Fibroblast of the aortic adventitia (primary cell): ENCODE results near the gene DCAF5. TPM values are rescaled to one million over a fixed set of nuclear protein-coding genes. Genes with fewer than 3 reads are reported as not detected.
A peak's percentile ranks its signal among the peaks of the same experiment; 100 is the strongest.

Experiments used
- DNase-seq: peaks from one replicate; pipeline ENCODE4 v3.0.0-alpha.2; 2010; ENCODE audit warnings: low read depth
- H3K4me3 ChIP-seq: 2 replicates; pipeline ENCODE4 v1.5.1; 2011; ENCODE audit warnings: low read depth, mild to moderate bottlenecking, control low read depth, low read length, moderate library complexity
- total RNA-seq: library from RNA; depleted of rRNA; stranded (reverse); fragments of >200 nt; gene quantifications from 2 replicates; pipeline ENCODE4 v1.2.3, GENCODE V29; 2012; ENCODE audit warnings: low replicate concordance
- TF ChIP-seq, protein P1 (sequence below): IDR thresholded peaks from 2 replicates; pipeline ENCODE4 v1.5.1; 2011; ENCODE audit warnings: mild to moderate bottlenecking, low read length, control low read depth, inconsistent platforms; ENCODE audit not compliant: insufficient read depth

DCAF5 gene
- total RNA-seq, 1 donor = 25.2 TPM

DNA sequence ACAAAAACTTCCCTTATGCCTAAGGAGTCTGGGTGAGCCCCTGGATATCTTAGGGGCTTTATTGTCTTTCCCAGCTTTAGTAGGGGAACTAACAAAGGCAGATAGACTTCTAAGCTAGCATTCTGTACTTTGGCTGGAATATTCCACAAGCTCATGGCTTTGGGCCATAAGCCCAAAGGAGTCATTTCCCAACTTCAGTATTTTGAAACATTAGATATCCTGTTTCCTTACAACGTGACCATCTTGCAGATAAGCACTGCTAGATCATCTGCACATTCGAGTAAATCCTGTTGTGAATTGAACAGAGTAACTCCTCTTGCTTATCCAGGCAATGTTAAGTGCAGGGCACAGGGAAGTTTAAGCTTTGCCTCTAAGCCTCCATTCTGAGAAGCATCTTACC lies 103.2 kb downstream of the DCAF5 start:
- H3K4me3 ChIP-seq = no peak overlapping the region
- peak; percentile 95 for DNase-seq
- TF ChIP-seq, protein P1, sequence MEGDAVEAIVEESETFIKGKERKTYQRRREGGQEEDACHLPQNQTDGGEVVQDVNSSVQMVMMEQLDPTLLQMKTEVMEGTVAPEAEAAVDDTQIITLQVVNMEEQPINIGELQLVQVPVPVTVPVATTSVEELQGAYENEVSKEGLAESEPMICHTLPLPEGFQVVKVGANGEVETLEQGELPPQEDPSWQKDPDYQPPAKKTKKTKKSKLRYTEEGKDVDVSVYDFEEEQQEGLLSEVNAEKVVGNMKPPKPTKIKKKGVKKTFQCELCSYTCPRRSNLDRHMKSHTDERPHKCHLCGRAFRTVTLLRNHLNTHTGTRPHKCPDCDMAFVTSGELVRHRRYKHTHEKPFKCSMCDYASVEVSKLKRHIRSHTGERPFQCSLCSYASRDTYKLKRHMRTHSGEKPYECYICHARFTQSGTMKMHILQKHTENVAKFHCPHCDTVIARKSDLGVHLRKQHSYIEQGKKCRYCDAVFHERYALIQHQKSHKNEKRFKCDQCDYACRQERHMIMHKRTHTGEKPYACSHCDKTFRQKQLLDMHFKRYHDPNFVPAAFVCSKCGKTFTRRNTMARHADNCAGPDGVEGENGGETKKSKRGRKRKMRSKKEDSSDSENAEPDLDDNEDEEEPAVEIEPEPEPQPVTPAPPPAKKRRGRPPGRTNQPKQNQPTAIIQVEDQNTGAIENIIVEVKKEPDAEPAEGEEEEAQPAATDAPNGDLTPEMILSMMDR = no peak

DNA sequence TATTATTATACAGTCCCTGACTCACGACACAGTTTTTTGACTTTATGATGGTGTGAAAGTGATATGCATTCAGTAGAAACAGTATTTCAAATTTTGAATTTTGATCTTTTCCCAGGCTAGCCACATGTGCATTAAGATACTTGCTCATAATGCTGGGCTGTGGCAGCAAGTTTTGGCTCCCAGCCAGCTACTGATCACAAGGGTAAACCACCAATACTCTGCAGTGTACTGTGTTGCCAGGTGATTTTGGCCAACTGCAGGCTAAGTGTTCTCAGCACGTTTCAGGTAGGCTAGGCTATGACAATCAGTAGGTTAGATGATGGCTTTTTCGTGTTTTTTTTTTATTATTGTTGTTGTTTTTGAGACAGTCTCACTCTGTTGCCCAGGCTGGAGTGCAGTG lies 104.5 kb downstream of the DCAF5 start:
- TF ChIP-seq, protein P1 = no peak
- no peak for DNase-seq
- no peak overlapping the region for H3K4me3 ChIP-seq

DNA sequence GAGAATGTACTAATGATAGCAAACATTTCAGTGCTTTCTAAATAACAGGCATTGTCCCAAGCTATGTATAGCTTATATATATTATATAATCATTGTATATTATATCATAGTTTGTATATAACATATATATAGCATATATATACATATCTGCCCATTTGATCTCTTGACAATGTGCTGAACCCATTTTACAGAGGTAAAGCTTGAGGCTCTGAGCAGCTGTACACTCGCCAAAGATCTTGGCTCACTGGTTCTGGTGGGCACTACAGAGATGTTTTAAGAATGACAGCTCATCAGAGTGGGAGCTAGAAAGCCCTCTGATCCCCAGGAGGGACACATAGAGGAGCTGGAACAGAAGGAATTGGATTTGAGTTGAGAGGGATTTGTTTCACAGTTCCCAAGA lies 105.7 kb downstream of the DCAF5 start:
- H3K4me3 ChIP-seq = no peak overlapping the region

DNA sequence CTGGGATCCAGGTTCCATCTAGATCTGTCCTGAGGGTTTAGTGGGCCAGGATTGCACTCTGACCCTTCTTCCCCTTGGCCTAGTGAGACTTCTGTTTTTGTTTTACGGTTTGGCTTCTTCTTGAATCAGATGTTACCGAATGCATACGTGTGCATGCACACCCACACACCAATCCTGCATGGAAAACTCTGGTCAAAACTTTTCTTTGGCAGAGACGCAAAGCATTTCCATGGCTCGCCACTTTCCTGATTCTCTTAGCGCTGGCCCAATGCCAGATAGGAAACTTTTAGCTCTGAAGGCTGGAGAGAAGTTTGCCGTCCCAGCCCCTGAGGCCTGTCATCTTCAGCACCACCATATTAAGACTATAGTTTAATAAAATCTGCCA lies 106.5 kb downstream of the DCAF5 start:
- no peak overlapping the region for H3K4me3 ChIP-seq
- peak; percentile 88 for DNase-seq
- TF ChIP-seq, protein P1 = no peak

More for the DNA sequence above, 105.7 kb downstream of the DCAF5 start:
- DNase-seq = no peak
- TF ChIP-seq, protein P1 = no peak

DNA sequence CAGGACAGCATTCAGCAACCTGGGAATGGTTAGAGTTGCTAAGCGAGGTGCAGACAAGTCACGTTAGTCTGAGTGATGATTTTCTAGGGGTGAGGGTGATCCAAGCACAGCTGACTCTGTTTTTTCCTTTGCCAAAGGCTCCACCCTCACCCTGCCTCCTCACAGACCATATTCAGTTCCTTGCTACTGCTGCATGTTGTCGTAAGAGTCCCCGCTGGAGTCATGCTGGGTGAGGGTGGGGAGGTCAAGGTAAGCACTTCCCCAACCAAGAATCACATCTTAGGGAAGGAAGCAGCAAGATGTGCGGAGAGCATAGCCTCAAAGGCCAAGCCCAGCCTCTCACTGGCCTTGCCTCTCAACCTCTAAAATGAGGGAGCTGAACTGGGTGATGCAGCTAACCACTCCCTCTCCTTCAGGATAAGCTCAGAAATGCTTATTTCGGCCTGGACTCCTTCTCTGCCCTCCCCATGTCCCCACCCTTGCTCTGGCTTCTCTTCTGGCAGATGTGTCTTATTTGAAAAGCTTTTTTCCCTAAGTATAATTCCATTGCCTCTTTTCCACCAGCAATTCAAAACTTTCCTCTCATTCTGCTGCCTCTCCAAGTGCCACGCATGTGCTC lies 107.0 kb downstream of the DCAF5 start:
- DNase-seq = peak; percentile 67
- no peak overlapping the region for H3K4me3 ChIP-seq
- TF ChIP-seq, protein P1 = no peak

DNA sequence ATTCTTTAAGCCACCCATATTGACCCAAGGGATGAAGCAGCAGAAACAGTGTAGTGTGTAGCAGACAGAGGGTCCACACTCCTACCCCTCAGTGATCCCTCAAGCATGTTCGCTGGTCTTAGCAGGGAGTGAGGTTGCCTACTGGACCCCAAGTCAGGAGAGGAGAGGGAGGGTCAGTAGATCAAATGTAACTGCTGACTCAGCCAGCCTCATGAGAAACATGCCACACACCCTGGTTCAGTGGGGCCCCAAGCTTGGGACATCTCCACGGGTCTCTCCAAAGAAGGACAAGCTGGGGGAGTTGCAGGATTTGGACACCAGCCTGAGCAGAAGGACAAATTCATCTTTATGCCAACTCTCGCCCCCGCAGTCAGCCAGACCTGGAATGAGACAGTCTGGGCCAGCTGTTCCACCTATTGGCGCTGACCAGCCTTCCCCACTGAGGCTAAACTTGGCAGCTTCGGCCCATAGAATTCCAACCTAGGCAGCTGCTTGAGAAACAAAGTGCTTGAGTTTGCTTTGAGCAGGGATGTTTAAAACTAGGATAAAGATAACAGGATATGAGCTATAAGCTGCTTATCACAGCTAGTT lies 107.9 kb downstream of the DCAF5 start:
- DNase-seq = peak; percentile 88
- H3K4me3 ChIP-seq = no peak overlapping the region
- TF ChIP-seq, protein P1 = no peak

DNA sequence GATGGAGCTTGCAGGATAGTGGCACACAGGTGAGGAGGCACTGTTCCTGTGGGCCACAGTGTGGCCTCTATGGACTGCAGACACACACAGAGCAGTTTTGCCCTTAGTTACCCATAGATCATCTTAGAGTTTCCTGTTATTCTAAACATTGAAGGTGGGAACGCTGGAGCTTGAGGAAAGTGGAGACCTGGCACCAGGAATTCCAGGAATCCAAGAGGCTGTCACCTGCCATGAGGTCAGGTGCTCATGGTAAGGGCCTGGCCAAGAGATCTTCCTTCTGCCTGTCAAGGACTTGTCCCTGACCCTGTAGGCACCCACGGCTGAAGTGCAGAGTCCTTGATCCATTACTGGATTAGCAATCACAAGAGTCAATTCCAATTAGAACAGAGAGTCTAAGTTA lies 108.6 kb downstream of the DCAF5 start:
- TF ChIP-seq, protein P1 = no peak
- H3K4me3 ChIP-seq = no peak overlapping the region
- no peak for DNase-seq
